Tibial nerve (tissue), 4 donors: ENCODE measurements around the gene XRRA1. TPM values are rescaled to one million over a fixed set of nuclear protein-coding genes. Genes with fewer than 3 reads are reported as not detected.

ENCODE experiments used
- DNase-seq, 2 donors: peaks; one replicate each; pipeline ENCODE4 v3.0.0-alpha.2; 2019; ENCODE audit warnings: low spot score in 2 of 2
- H3K27ac ChIP-seq, 4 donors: fragments of 200-600 bp; sonication (generic) in 3 of 4; one replicate each; pipeline ENCODE4 v1.5.1; 2017 to 2019; ENCODE audit warnings: mild to moderate bottlenecking in 1 of 4
- H3K27me3 ChIP-seq, 2 donors: fragments of 200-600 bp; sonication (generic) in 1 of 2; one replicate each; pipeline versions ENCODE4 v1.5.1 to v1.6.0; 2017 to 2019
- H3K36me3 ChIP-seq, 3 donors: fragments of 200-600 bp; sonication (generic); one replicate each; pipeline ENCODE4 v1.5.1; 2018 to 2019
- H3K4me1 ChIP-seq, 4 donors: fragments of 200-600 bp; sonication (generic) in 3 of 4; one replicate each; pipeline ENCODE4 v1.5.1; 2017 to 2019
- H3K4me3 ChIP-seq, 4 donors: fragments of 200-600 bp; sonication (generic) in 3 of 4; one replicate each; pipeline ENCODE4 v1.5.1; 2017 to 2019; ENCODE audit warnings: mild to moderate bottlenecking in 1 of 4, moderate library complexity in 1 of 4
- H3K9me3 ChIP-seq, 4 donors: fragments of 200-600 bp; sonication (generic) in 3 of 4; one replicate each; pipeline ENCODE4 v1.5.1; 2017 to 2019
- EP300 ChIP-seq, 2 donors: sonication (generic); formaldehyde crosslinking; IDR thresholded peaks; one replicate each; pipeline ENCODE4 v1.6.1; 2017; ENCODE audit warnings: antibody characterized with exemption in 2 of 2, mild to moderate bottlenecking in 1 of 2
- POLR2A ChIP-seq, 2 donors: fragments of 450-650 bp; IDR thresholded peaks; one replicate each; pipeline ENCODE4 v1.6.1; 2017; ENCODE audit warnings: antibody characterized with exemption in 2 of 2, mild to moderate bottlenecking in 2 of 2, moderate library complexity in 2 of 2
- WGBS, 2 donors: methylation state at CpG; one replicate each; pipeline ENCODE4 v1.1.5; 2018; 5-methylcytosine and 5-hydroxymethylcytosine counted together
- total RNA-seq, 4 donors: library from RNA; depleted of rRNA; stranded (reverse); fragments of >200 nt; gene quantifications; one replicate each; pipeline ENCODE4 v1.1.0, GENCODE V29; 2016
- TF ChIP-seq, protein P1 (sequence below), 5 experiments: fragments of 200-600 bp in 3 of 5; fragments of 450-650 bp in 2 of 5; sonication (generic) in 3 of 5; IDR thresholded peaks; one replicate each; pipeline ENCODE4 v1.5.1; 2016 to 2019; ENCODE audit warnings: antibody characterized with exemption in 5 of 5, mild to moderate bottlenecking in 3 of 5, moderate library complexity in 2 of 5

The XRRA1 gene
- total RNA-seq, 4 donors from 2014 or later: 13.5 to 51.6 (median 25.3) TPM

GRCh38 chr11:74988541-74989259, 39.8 kb upstream of the XRRA1 start, which contains the start of gene NEU3:
Gene NEU3 (plus strand): TSS chr11:74988933. CDS start chr11:74989061, 128 bp downstream.
- DNase-seq: peak; percentile 39 to 48
- TF ChIP-seq, protein P1, sequence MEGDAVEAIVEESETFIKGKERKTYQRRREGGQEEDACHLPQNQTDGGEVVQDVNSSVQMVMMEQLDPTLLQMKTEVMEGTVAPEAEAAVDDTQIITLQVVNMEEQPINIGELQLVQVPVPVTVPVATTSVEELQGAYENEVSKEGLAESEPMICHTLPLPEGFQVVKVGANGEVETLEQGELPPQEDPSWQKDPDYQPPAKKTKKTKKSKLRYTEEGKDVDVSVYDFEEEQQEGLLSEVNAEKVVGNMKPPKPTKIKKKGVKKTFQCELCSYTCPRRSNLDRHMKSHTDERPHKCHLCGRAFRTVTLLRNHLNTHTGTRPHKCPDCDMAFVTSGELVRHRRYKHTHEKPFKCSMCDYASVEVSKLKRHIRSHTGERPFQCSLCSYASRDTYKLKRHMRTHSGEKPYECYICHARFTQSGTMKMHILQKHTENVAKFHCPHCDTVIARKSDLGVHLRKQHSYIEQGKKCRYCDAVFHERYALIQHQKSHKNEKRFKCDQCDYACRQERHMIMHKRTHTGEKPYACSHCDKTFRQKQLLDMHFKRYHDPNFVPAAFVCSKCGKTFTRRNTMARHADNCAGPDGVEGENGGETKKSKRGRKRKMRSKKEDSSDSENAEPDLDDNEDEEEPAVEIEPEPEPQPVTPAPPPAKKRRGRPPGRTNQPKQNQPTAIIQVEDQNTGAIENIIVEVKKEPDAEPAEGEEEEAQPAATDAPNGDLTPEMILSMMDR (IDR thresholded peaks at IDR 0.05): no peak
- no peak for TF ChIP-seq POLR2A (IDR thresholded peaks at IDR 0.05)
- TF ChIP-seq EP300 (IDR thresholded peaks at IDR 0.05): peak in 1 of 2 donors; percentile 49
- Histone ChIP-seq H3K9me3 (no peaks in the 10 kb centered on the region), H3K36me3 (no peaks in the 10 kb centered on the region), H3K4me1 (peaks cover 0 to 13% (median 6%) of the 10 kb centered on the region in 4 donors), H3K27me3 (no peaks in the 10 kb centered on the region), H3K27ac (peak within 1 kb of the TSS; percentile 34 to 87 (median 59)), H3K4me3 (peak within 1 kb of the TSS; percentile 46 to 71 (median 60))
- 0 to 1% methylated on average over 40 to 46 of the region's 46 CpGs for WGBS, 2 donors

DNA sequence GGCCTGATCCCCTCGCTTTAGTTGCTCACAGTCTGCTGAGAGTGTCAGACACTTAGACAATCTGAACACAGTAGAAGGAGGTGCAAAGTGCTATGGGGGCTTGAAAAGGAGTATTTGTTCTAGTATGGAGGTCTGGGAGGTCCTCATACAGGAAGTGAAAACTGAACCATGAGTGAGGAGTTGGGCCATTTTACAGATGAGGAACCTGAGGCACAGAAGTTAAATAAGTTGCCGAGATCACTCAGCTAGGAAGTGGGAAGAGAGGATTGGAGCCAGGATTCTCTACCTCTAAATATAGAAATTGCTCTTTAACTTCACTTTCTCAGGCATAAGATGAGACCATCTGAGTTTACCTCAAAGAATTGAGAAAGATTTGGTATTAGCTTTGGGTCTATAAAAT, 35.8 kb upstream of the XRRA1 start:
- H3K4me1 ChIP-seq: peaks cover 0 to 10% (median 4%) of the 10 kb centered on the region in 4 donors
- no peak overlapping the region for H3K27ac ChIP-seq
- H3K36me3 ChIP-seq: peaks cover 0 to 20% (median 0%) of the 10 kb centered on the region in 3 donors
- TF ChIP-seq POLR2A (IDR thresholded peaks at IDR 0.05): no peak
- TF ChIP-seq, protein P1 (IDR thresholded peaks at IDR 0.05): no peak
- no peak for TF ChIP-seq EP300 (IDR thresholded peaks at IDR 0.05)
- DNase-seq: no peak
- no peaks in the 10 kb centered on the region for H3K9me3 ChIP-seq
- H3K27me3 ChIP-seq: no peaks in the 10 kb centered on the region
- H3K4me3 ChIP-seq: no peak overlapping the region
- 93 to 94% methylated on average over 2 of the region's 2 CpGs for WGBS, 2 donors

GRCh38 chr11:74984070-74984469, 35.2 kb upstream of the XRRA1 start:
- H3K36me3 ChIP-seq: peaks cover 0 to 26% (median 0%) of the 10 kb centered on the region in 3 donors
- peaks cover 0 to 4% (median 2%) of the 10 kb centered on the region in 4 donors for H3K4me1 ChIP-seq
- no peaks in the 10 kb centered on the region for H3K9me3 ChIP-seq
- no peaks in the 10 kb centered on the region for H3K27me3 ChIP-seq
- WGBS, 2 donors: 91 to 94% methylated on average over 3 of the region's 3 CpGs
- no peak overlapping the region for H3K4me3 ChIP-seq
- H3K27ac ChIP-seq: no peak overlapping the region
- DNase-seq: no peak
- no peak for TF ChIP-seq EP300 (IDR thresholded peaks at IDR 0.05)
- TF ChIP-seq POLR2A (IDR thresholded peaks at IDR 0.05): no peak
- TF ChIP-seq, protein P1 (IDR thresholded peaks at IDR 0.05): no peak

DNA sequence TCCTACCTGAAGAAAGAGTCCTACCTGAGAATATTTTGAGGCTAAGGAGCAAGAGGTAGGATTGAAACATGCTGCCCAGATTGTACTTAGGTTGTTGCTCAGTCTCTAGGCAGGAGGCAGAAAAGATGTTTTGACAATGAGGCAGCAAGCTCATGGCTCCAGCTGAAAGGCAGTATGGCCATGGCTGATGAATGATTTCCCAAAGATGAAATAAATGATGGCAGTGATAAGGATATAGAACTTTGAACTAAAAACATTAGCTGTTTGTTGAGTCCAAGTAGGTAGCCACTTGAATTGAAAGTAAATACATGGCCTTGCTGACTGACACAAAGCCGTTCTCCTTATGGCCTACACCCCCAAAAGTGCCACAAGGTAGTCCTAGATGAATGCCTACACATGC, 33.0 kb upstream of the XRRA1 start:
- no peaks in the 10 kb centered on the region for H3K9me3 ChIP-seq
- H3K4me3 ChIP-seq: no peak overlapping the region
- TF ChIP-seq POLR2A (IDR thresholded peaks at IDR 0.05): no peak
- TF ChIP-seq EP300 (IDR thresholded peaks at IDR 0.05): no peak
- no peak for DNase-seq
- no peak overlapping the region for H3K27ac ChIP-seq
- no peaks in the 10 kb centered on the region for H3K27me3 ChIP-seq
- 96 to 100% methylated on average over 1 of the region's 1 CpG for WGBS, 2 donors
- peaks cover 0 to 40% (median 0%) of the 10 kb centered on the region in 3 donors for H3K36me3 ChIP-seq
- H3K4me1 ChIP-seq: peaks cover 0 to 5% (median 0%) of the 10 kb centered on the region in 4 donors

GRCh38 chr11:74980634-74981033, 31.7 kb upstream of the XRRA1 start:
- TF ChIP-seq, protein P1 (IDR thresholded peaks at IDR 0.05): no peak
- TF ChIP-seq POLR2A (IDR thresholded peaks at IDR 0.05) (no peak), EP300 (IDR thresholded peaks at IDR 0.05) (no peak)
- H3K4me3 ChIP-seq: no peak overlapping the region
- peaks cover 0 to 5% (median 0%) of the 10 kb centered on the region in 4 donors for H3K4me1 ChIP-seq
- no peak for DNase-seq
- 85 to 86% methylated on average over 2 of the region's 2 CpGs for WGBS, 2 donors
- H3K27me3 ChIP-seq: no peaks in the 10 kb centered on the region
- H3K36me3 ChIP-seq: peaks cover 0 to 50% (median 0%) of the 10 kb centered on the region in 3 donors
- no peak overlapping the region for H3K27ac ChIP-seq
- no peaks in the 10 kb centered on the region for H3K9me3 ChIP-seq
